ENCODE measurements around the gene SPATS2L.

Gene SPATS2L

GRCh38 chr2:200415455-200415854 is 109.0 kb downstream of the SPATS2L start:
- Histone ChIP-seq H3K27me3 (replicated peaks; ENCODE audit: control insufficient read depth, insufficient read depth, low read length) (no peaks in the 10 kb centered on the region), H3K4me3 (replicated peaks; ENCODE audit: low read depth, low read length) (no peak overlapping the region), H3K36me3 (ENCODE audit: control insufficient read depth, insufficient read depth, low read length) (no peaks in the 10 kb centered on the region; the same call in 1 of the 2 replicates)
- no peak for DNase-seq (ENCODE audit: extremely low read depth, insufficient read length)
- TF ChIP-seq CTCF (IDR thresholded peaks at IDR 0.05; ENCODE audit: insufficient read depth, low read length, poor library complexity, severe bottlenecking): no peak

- no peak for TF ChIP-seq CTCF (IDR thresholded peaks at IDR 0.05; ENCODE audit: insufficient read depth, low read length, poor library complexity, severe bottlenecking)
- H3K27me3 ChIP-seq (replicated peaks; ENCODE audit: control insufficient read depth, insufficient read depth, low read length): no peaks in the 10 kb centered on the region
- H3K36me3 ChIP-seq (ENCODE audit: control insufficient read depth, insufficient read depth, low read length): no peaks in the 10 kb centered on the region; the same call in 1 of the 2 replicates
- H3K4me3 ChIP-seq (replicated peaks; ENCODE audit: low read depth, low read length): no peak overlapping the region
- DNase-seq (ENCODE audit: extremely low read depth, insufficient read length): no peak
Observed at GRCh38 chr2:200416878-200417277, 110.4 kb downstream of the SPATS2L start.

- Histone ChIP-seq H3K27me3 (replicated peaks; ENCODE audit: control insufficient read depth, insufficient read depth, low read length) (no peaks in the 10 kb centered on the region), H3K4me3 (replicated peaks; ENCODE audit: low read depth, low read length) (no peak overlapping the region), H3K36me3 (ENCODE audit: control insufficient read depth, insufficient read depth, low read length) (no peaks in the 10 kb centered on the region; the same call in 1 of the 2 replicates)
- DNase-seq (ENCODE audit: extremely low read depth, insufficient read length): no peak
- no peak for TF ChIP-seq CTCF (IDR thresholded peaks at IDR 0.05; ENCODE audit: insufficient read depth, low read length, poor library complexity, severe bottlenecking)
Observed at GRCh38 chr2:200417366-200417765, 110.9 kb downstream of the SPATS2L start.

DNA sequence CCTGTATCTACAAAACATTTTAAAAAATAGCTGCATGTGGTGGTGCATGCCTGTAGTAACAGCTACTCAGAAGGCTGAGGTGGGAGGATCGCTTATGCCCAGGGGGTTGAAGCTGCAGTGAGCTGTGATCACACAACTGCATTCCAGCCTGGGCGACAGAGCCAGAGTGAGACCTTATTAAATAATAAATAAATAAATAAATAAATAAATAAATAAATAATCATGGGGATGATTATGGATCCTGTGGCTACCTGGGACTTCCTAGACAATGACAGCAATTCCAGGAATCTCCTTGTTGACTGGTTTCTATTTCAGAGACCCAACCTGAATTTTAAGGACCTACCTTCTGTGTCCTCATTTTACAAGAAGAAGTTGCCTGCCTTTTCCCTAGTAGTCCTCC is 111.9 kb downstream of the SPATS2L start:
- H3K36me3 ChIP-seq (ENCODE audit: control insufficient read depth, insufficient read depth, low read length): no peaks in the 10 kb centered on the region; the same call in 1 of the 2 replicates
- H3K27me3 ChIP-seq (replicated peaks; ENCODE audit: control insufficient read depth, insufficient read depth, low read length): no peaks in the 10 kb centered on the region
- DNase-seq (ENCODE audit: extremely low read depth, insufficient read length): no peak
- TF ChIP-seq CTCF (IDR thresholded peaks at IDR 0.05; ENCODE audit: insufficient read depth, low read length, poor library complexity, severe bottlenecking): no peak
- H3K4me3 ChIP-seq (replicated peaks; ENCODE audit: low read depth, low read length): no peak overlapping the region

GRCh38 chr2:200419325-200419724 is 112.8 kb downstream of the SPATS2L start:
- TF ChIP-seq CTCF (IDR thresholded peaks at IDR 0.05; ENCODE audit: insufficient read depth, low read length, poor library complexity, severe bottlenecking): no peak
- H3K4me3 ChIP-seq (replicated peaks; ENCODE audit: low read depth, low read length): no peak overlapping the region
- H3K27me3 ChIP-seq (replicated peaks; ENCODE audit: control insufficient read depth, insufficient read depth, low read length): no peaks in the 10 kb centered on the region
- H3K36me3 ChIP-seq (ENCODE audit: control insufficient read depth, insufficient read depth, low read length): no peaks in the 10 kb centered on the region; the same call in 1 of the 2 replicates
- no peak for DNase-seq (ENCODE audit: extremely low read depth, insufficient read length)

- H3K4me3 ChIP-seq (replicated peaks; ENCODE audit: low read depth, low read length): no peak overlapping the region
- DNase-seq (ENCODE audit: extremely low read depth, insufficient read length): no peak
- TF ChIP-seq CTCF (IDR thresholded peaks at IDR 0.05; ENCODE audit: insufficient read depth, low read length, poor library complexity, severe bottlenecking): no peak
- H3K36me3 ChIP-seq (ENCODE audit: control insufficient read depth, insufficient read depth, low read length): no peaks in the 10 kb centered on the region; the same call in 1 of the 2 replicates
- no peaks in the 10 kb centered on the region for H3K27me3 ChIP-seq (replicated peaks; ENCODE audit: control insufficient read depth, insufficient read depth, low read length)
Observed at GRCh38 chr2:200421270-200421669, 114.8 kb downstream of the SPATS2L start.

Data from GM06990 (cell line).